K562 (cell line): ENCODE results near the gene SPRY4. TPM values are rescaled to one million over a fixed set of nuclear protein-coding genes. Genes with fewer than 3 reads are reported as not detected.

Source experiments
- ATAC-seq: fragments of 200-7000 bp; cut with Tn5 transposase; 3 replicates; pipeline ENCODE4 v1.9.1; 2020; ENCODE audit warnings: moderate library complexity
- BruUV-seq: library from RNA; stranded (reverse); fragments of 400-500 nt; replicated peaks from 2 replicates; lab custom pipeline; 2021; lab: Mats Ljungman, UMichigan
- CTCF ChIA-PET: fragments of 300-600 bp; formaldehyde crosslinking; extraction: SDS; loops from one replicate; lab custom pipeline; 2021; ENCODE audit warnings: low intra/inter-chr PET ratio; lab: Yijun Ruan, JAX
- POLR2A ChIA-PET: fragments of 300-600, 350-650 bp; sonication (Branson Sonifier 250); formaldehyde crosslinking; extraction: SDS; loops from one replicate; lab custom pipeline; 2021; ENCODE audit warnings: antibody characterized with exemption, inconsistent platforms; lab: Yijun Ruan, JAX
- DNase-seq, 4 experiments: peaks; one replicate each; pipeline versions ENCODE4 v3.0.0 to v3.0.0-alpha.2; 2011 to 2018; ENCODE audit warnings: low spot score in 3 of 4, mixed read lengths in 3 of 4; ENCODE audit errors: extremely low read depth in 1 of 4
- FAIRE-seq: peaks from 2 replicates; lab custom pipeline; 2011; peaks lifted over from hg19 to GRCh38; lab: Jason Lieb, UNC
- H2AFZ ChIP-seq: 2 replicates; pipeline ENCODE4 v1.6.0; 2011; ENCODE audit warnings: low read depth, low read length, control low read depth, inconsistent platforms
- H3K27ac ChIP-seq: fragments of 200-600 bp; 3 replicates; pipeline ENCODE4 v1.8.0; 2011; ENCODE audit warnings: low read depth, mild to moderate bottlenecking, control low read depth, inconsistent platforms, low read length, moderate library complexity, mixed read lengths; ENCODE audit errors: extremely low read depth
- H3K27me3 ChIP-seq, 2 experiments: fragments of 300-600 bp in 1 of 2; 2 replicates in 1 of 2; 3 replicates in 1 of 2; pipeline versions ENCODE4 v1.6.0 to v1.8.0; 2011; ENCODE audit warnings: inconsistent platforms in 2 of 2, low read length in 2 of 2, mild to moderate bottlenecking in 1 of 2, mixed read lengths in 1 of 2, moderate library complexity in 1 of 2; ENCODE audit not compliant: control insufficient read depth in 2 of 2, insufficient read depth in 2 of 2
- H3K36me3 ChIP-seq: fragments of 300-600 bp; 3 replicates; pipeline ENCODE4 v1.8.0; 2011; ENCODE audit warnings: mild to moderate bottlenecking, low read length, inconsistent platforms; ENCODE audit not compliant: control insufficient read depth, insufficient read depth
- H3K4me1 ChIP-seq, 2 experiments: fragments of 200-600 bp in 1 of 2; replicated peaks in 1 of 2; 2 replicates in 1 of 2; 3 replicates in 1 of 2; pipeline versions ENCODE4 v1.5.1 to v1.8.0; 2011; ENCODE audit warnings: inconsistent platforms in 2 of 2, low read length in 2 of 2, mild to moderate bottlenecking in 1 of 2, mixed read lengths in 1 of 2, moderate library complexity in 1 of 2; ENCODE audit not compliant: control insufficient read depth in 2 of 2, insufficient read depth in 2 of 2
- H3K4me2 ChIP-seq: 2 replicates; pipeline ENCODE4 v1.6.1; 2011; ENCODE audit warnings: low read length, control low read depth, inconsistent platforms, mixed read lengths; ENCODE audit not compliant: insufficient read depth
- H3K4me3 ChIP-seq: fragments of 200-600 bp; sonication (generic), shearing (Covaris generic); 2 replicates; pipeline ENCODE4 v1.5.1; 2016; ENCODE audit warnings: control low read depth, inconsistent platforms
- H3K79me2 ChIP-seq: fragments of 200-600 bp; 3 replicates; pipeline ENCODE4 v1.8.0; 2011; ENCODE audit warnings: low read length, inconsistent platforms; ENCODE audit not compliant: control insufficient read depth, insufficient read depth
- H3K9ac ChIP-seq, 2 experiments: 2 replicates each; pipeline versions ENCODE4 v1.6.0 to v1.6.1; 2011; ENCODE audit warnings: low read depth in 2 of 2, low read length in 2 of 2, control low read depth in 1 of 2, inconsistent platforms in 1 of 2, mild to moderate bottlenecking in 1 of 2, mixed read lengths in 1 of 2; ENCODE audit not compliant: insufficient read depth in 1 of 2
- H3K9me1 ChIP-seq: one replicate; pipeline ENCODE4 v1.6.0; 2011; ENCODE audit warnings: inconsistent platforms, mild to moderate bottlenecking, low read length, moderate library complexity; ENCODE audit not compliant: control insufficient read depth, insufficient read depth
- H3K9me3 ChIP-seq: replicated peaks from 2 replicates; pipeline ENCODE4 v1.5.1; 2011; ENCODE audit warnings: low read depth, low read length, inconsistent platforms; ENCODE audit not compliant: control insufficient read depth, insufficient read depth
- H4K20me1 ChIP-seq: replicated peaks from 2 replicates; pipeline ENCODE4 v1.6.1; 2011; ENCODE audit warnings: low read length, inconsistent platforms, mixed read lengths; ENCODE audit not compliant: control insufficient read depth, insufficient read depth
- FIP1L1 ChIP-seq: fragments of 200-400 bp; formaldehyde crosslinking; IDR thresholded peaks from 2 replicates; pipeline ENCODE4 v1.6.1; 2018; ENCODE audit warnings: mild to moderate bottlenecking, low read depth, low read length; ENCODE audit not compliant: poor library complexity, severe bottlenecking
- GABPB2 ChIP-seq: fragments of 250-450 bp; sonication (Bioruptor Pico); conservative IDR thresholded peaks from 2 replicates; pipeline ENCODE4 v1.5.1; 2021; ENCODE audit warnings: mild to moderate bottlenecking
- HDGF ChIP-seq: fragments of 450-650 bp; IDR thresholded peaks from 2 replicates; pipeline ENCODE4 v1.6.1; 2016
- HLTF ChIP-seq: fragments of 450-650 bp; IDR thresholded peaks from 2 replicates; pipeline ENCODE4 v1.6.1; 2016
- HNRNPL ChIP-seq: fragments of 200-400 bp; formaldehyde crosslinking; IDR thresholded peaks from 2 replicates; pipeline ENCODE4 v1.6.1; 2017; ENCODE audit warnings: low read depth, mild to moderate bottlenecking, low read length
- KDM1A ChIP-seq, 2 experiments: fragments of 450-650 bp; IDR thresholded peaks; 2 replicates each; pipeline ENCODE4 v1.6.1; 2016; ENCODE audit warnings: mild to moderate bottlenecking in 2 of 2
- MTA2 ChIP-seq: fragments of 450-650 bp; IDR thresholded peaks from 2 replicates; pipeline ENCODE4 v1.6.1; 2016; ENCODE audit warnings: low read depth
- NELFE ChIP-seq: IDR thresholded peaks from 2 replicates; pipeline ENCODE4 v1.6.1; 2011; ENCODE audit warnings: mild to moderate bottlenecking; ENCODE audit not compliant: insufficient read depth, insufficient read length
- SRF ChIP-seq, 2 experiments: fragments of 250-450, 450-650 bp in 1 of 2; sonication (Bioruptor Pico) in 1 of 2; sonication (generic) in 1 of 2; formaldehyde crosslinking; IDR thresholded peaks; 2 replicates each; pipeline versions ENCODE4 v1.5.0 to v1.5.1; 2020 to 2022; ENCODE audit warnings: mild to moderate bottlenecking in 1 of 2, missing genetic modification reagents in 1 of 2
- TAF9B ChIP-seq: fragments of 450-650 bp; IDR thresholded peaks from 2 replicates; pipeline ENCODE4 v1.6.1; 2018; ENCODE audit warnings: mild to moderate bottlenecking; ENCODE audit not compliant: partially characterized antibody
- ZEB2 ChIP-seq: fragments of 450-650 bp; IDR thresholded peaks from 2 replicates; pipeline ENCODE4 v1.6.1; 2016
- ZKSCAN3 ChIP-seq: fragments of 250-450 bp; sonication (Bioruptor Pico); IDR thresholded peaks from 2 replicates; pipeline ENCODE4 v1.4.0; 2020
- ZNF232 ChIP-seq: sonication (generic); formaldehyde crosslinking; IDR thresholded peaks from 2 replicates; pipeline ENCODE4 v1.8.0; 2022; ENCODE audit warnings: mild to moderate bottlenecking, missing genetic modification reagents
- ZNF408 ChIP-seq: fragments of 250-450 bp; sonication (Bioruptor Pico); IDR thresholded peaks from 2 replicates; pipeline ENCODE4 v1.4.0; 2020; ENCODE audit warnings: low read depth, mild to moderate bottlenecking, moderate library complexity
- ZNF764 ChIP-seq: fragments of 250-450 bp; sonication (Bioruptor Pico); IDR thresholded peaks from 2 replicates; pipeline ENCODE4 v1.4.0; 2020; ENCODE audit warnings: low read depth, mild to moderate bottlenecking, moderate library complexity
- WGBS: fragments of 100-300 bp; shearing (Covaris generic); methylation state at CpG from one replicate; pipeline ENCODE4 v1.1.6; 2016; ENCODE audit warnings: low coverage, mixed read lengths; ENCODE audit not compliant: insufficient coverage; ENCODE audit errors: missing lambda C conversion rate; 5-methylcytosine and 5-hydroxymethylcytosine counted together
- in situ Hi-C: fragments of 300-500 bp; cut with MboI; formaldehyde crosslinking; loops from 4 replicates; pipeline ENCODE4 v1.15.0; 2018; ENCODE audit warnings: inconsistent platforms, mixed read lengths
- intact Hi-C: fragments of 100-400 bp; cut with micrococcal nuclease; formaldehyde crosslinking; loops from 2 replicates; pipeline ENCODE4 v1.14.2; 2022
- polyA plus RNA-seq, 8 experiments: library from polyadenylated mRNA; depleted of rRNA in 4 of 8; stranded (reverse) in 5 of 8; unstranded in 3 of 8; fragments of >200 nt; fragmentation: Nextera tagmentation in 2 of 8; fragmentation: Illumina TruSeq in 1 of 8; extraction: Ambion mirVana in 2 of 8; extraction: Trizol in 1 of 8; gene quantifications; 2 replicates each; pipeline versions ENCODE4 v1.2.1 to v1.2.3, GENCODE V29; 2011 to 2014; ENCODE audit warnings: inconsistent platforms in 1 of 8, missing spikeins in 1 of 8
- total RNA-seq, 7 experiments: library from RNA; depleted of rRNA in 6 of 7; stranded (reverse); fragments of >200 nt in 6 of 7; fragmentation: Illumina TruSeq in 2 of 7; extraction: Trizol in 2 of 7; gene quantifications; 2 replicates each; pipeline versions ENCODE4 v1.2.1 to v1.2.3, GENCODE V29; 2011 to 2021; ENCODE audit warnings: low replicate concordance in 1 of 7
- TF ChIP-seq, protein P1 (sequence below): fragments of 250-450 bp; sonication (Bioruptor Pico); IDR thresholded peaks from 2 replicates; pipeline ENCODE4 v1.4.0; 2020; ENCODE audit warnings: mild to moderate bottlenecking, moderate library complexity, borderline replicate concordance
- TF ChIP-seq, protein P2 (sequence below): fragments of 250-450 bp; sonication (Bioruptor Pico); IDR thresholded peaks from 2 replicates; pipeline ENCODE4 v1.8.0; 2022; ENCODE audit warnings: inconsistent platforms
- TF ChIP-seq, protein P3 (sequence below), 2 experiments: fragments of 200-800 bp in 1 of 2; sonication (Bioruptor generic) in 1 of 2; sonication (generic) in 1 of 2; formaldehyde crosslinking in 1 of 2; IDR thresholded peaks in 1 of 2; conservative IDR thresholded peaks in 1 of 2; 2 replicates each; pipeline versions ENCODE4 v1.5.0 to v1.6.1; 2016 to 2020; ENCODE audit warnings: missing compliant biosample characterization in 1 of 2, missing genetic modification characterization in 1 of 2, missing genetic modification reagents in 1 of 2

Gene SPRY4
- total and polyA plus RNA-seq, 9 of the 15 experiments (the other 6 are each of a cell fraction or from before 2014, with no cell fraction given): 2.6 to 24.2 (median 9.5) TPM

DNA sequence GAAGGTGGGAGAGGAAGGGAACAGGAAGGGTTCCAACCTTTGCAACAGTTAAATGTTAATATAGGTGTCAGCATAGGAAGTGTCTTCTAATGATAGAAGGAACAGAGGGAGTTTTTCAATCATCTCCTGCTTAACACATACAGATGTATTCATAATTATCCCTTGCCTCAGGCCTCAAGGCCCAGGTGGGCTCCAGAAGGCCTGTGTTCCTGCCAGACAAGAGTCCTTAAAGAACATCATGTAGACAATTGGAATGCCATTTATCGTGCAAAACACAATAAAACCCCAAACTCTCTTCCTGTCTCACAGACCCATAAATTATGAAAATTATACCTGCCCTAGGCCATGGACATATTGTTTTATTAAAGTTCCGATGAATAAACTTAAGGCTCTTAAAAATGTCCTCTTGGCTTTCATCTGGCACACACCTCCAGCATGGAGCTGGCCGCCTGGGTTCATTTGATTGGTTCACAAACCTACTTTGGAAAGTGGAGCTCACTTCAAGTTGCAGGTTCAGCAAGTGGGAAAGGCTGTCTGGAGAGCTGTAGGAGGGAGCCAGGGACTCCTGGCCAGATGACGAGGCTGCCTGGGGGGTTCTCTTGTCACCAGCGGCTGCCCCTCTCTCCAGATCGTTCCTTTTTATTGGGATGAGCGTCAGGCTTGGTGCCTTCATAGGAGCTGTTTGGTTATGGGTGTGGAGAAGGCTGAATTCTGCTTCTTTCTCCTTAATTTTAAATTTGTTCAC is 17.5 kb downstream of the SPRY4 start:
- intact Hi-C loops: no loop called here
- no peak overlapping the region for H3K27ac ChIP-seq
- peaks cover 23% of the 10 kb centered on the region; the same call in 2 of the 3 replicates for H3K36me3 ChIP-seq
- H3K4me1 ChIP-seq: no peaks in the 10 kb centered on the region
- H3K9ac ChIP-seq: no peak overlapping the region
- no peak overlapping the region for H3K4me2 ChIP-seq
- ATAC-seq (no peak), FAIRE-seq (no peak), DNase-seq (no peak)
- no peaks in the 10 kb centered on the region for H3K9me3 ChIP-seq
- no peak overlapping the region for H3K4me3 ChIP-seq
- H3K79me2 ChIP-seq: peaks cover 4% of the 10 kb centered on the region; the same call in 1 of the 3 replicates
- ChIA-PET CTCF (no interaction called here), POLR2A (interaction anchor here (0.9 kb wide), 1 partner anchor 11 kb away, joined by 4 read pairs; no protein-coding TSS in a partner anchor)
- H2AFZ ChIP-seq: no peak overlapping the region
- WGBS: 71% methylated on average over 7 of the region's 7 CpGs
- peaks cover 3% of the 10 kb centered on the region; the same call in 1 of the 2 replicates for H4K20me1 ChIP-seq
- in situ Hi-C loops: no loop called here
- BruUV-seq: no TSS peak
- no peaks in the 10 kb centered on the region for H3K9me1 ChIP-seq
- no peaks in the 10 kb centered on the region for H3K27me3 ChIP-seq
- TF ChIP-seq KDM1A (IDR thresholded peaks at IDR 0.05): no peak
- no peak for TF ChIP-seq FIP1L1
- no peak for TF ChIP-seq HLTF
- no peak for TF ChIP-seq ZNF764
- TF ChIP-seq ZEB2: no peak
- TF ChIP-seq, protein P1, sequence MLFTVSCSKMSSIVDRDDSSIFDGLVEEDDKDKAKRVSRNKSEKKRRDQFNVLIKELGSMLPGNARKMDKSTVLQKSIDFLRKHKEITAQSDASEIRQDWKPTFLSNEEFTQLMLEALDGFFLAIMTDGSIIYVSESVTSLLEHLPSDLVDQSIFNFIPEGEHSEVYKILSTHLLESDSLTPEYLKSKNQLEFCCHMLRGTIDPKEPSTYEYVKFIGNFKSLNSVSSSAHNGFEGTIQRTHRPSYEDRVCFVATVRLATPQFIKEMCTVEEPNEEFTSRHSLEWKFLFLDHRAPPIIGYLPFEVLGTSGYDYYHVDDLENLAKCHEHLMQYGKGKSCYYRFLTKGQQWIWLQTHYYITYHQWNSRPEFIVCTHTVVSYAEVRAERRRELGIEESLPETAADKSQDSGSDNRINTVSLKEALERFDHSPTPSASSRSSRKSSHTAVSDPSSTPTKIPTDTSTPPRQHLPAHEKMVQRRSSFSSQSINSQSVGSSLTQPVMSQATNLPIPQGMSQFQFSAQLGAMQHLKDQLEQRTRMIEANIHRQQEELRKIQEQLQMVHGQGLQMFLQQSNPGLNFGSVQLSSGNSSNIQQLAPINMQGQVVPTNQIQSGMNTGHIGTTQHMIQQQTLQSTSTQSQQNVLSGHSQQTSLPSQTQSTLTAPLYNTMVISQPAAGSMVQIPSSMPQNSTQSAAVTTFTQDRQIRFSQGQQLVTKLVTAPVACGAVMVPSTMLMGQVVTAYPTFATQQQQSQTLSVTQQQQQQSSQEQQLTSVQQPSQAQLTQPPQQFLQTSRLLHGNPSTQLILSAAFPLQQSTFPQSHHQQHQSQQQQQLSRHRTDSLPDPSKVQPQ (CRISPR knock-in tag): no peak
- TF ChIP-seq TAF9B: no peak
- no peak for TF ChIP-seq MTA2
- TF ChIP-seq HDGF: no peak
- TF ChIP-seq, protein P2, sequence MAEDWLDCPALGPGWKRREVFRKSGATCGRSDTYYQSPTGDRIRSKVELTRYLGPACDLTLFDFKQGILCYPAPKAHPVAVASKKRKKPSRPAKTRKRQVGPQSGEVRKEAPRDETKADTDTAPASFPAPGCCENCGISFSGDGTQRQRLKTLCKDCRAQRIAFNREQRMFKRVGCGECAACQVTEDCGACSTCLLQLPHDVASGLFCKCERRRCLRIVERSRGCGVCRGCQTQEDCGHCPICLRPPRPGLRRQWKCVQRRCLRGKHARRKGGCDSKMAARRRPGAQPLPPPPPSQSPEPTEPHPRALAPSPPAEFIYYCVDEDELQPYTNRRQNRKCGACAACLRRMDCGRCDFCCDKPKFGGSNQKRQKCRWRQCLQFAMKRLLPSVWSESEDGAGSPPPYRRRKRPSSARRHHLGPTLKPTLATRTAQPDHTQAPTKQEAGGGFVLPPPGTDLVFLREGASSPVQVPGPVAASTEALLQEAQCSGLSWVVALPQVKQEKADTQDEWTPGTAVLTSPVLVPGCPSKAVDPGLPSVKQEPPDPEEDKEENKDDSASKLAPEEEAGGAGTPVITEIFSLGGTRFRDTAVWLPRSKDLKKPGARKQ: no peak
- TF ChIP-seq NELFE: no peak
- no peak for TF ChIP-seq GABPB2
- no peak for TF ChIP-seq SRF (CRISPR knock-in tag; IDR thresholded peaks at IDR 0.05)
- no peak for TF ChIP-seq ZNF232 (CRISPR knock-in tag)
- TF ChIP-seq ZNF408: no peak
- no peak for TF ChIP-seq HNRNPL
- TF ChIP-seq, protein P3, sequence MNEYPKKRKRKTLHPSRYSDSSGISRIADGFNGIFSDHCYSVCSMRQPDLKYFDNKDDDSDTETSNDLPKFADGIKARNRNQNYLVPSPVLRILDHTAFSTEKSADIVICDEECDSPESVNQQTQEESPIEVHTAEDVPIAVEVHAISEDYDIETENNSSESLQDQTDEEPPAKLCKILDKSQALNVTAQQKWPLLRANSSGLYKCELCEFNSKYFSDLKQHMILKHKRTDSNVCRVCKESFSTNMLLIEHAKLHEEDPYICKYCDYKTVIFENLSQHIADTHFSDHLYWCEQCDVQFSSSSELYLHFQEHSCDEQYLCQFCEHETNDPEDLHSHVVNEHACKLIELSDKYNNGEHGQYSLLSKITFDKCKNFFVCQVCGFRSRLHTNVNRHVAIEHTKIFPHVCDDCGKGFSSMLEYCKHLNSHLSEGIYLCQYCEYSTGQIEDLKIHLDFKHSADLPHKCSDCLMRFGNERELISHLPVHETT (CRISPR knock-in tag; conservative IDR thresholded peaks at IDR 0.05 in 1 of 2, IDR thresholded peaks at IDR 0.05 in 1 of 2): no peak
- TF ChIP-seq ZKSCAN3 (CRISPR knock-in tag): no peak
